ENCODE results near the gene FIGN.

DNA sequence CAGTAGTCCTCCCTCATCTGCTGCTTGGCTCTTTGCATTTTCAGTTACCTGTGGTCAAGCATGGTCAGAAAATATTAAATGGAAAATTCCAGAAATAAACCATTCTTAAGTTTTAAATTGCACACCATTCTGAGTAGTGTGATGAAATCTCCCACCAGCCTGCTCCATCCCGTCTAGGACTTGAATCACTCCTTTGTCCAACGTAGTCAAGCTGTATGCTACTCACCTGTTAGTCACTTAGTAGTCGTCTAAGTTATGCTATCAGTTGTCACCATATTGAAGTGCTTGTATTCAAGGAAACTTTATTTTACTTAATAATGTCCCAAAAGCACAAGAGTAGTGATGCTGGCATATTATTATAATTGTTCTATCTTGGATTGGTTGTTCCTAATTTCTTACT lies 172.5 kb downstream of the FIGN start:
- TF ChIP-seq, protein P1, sequence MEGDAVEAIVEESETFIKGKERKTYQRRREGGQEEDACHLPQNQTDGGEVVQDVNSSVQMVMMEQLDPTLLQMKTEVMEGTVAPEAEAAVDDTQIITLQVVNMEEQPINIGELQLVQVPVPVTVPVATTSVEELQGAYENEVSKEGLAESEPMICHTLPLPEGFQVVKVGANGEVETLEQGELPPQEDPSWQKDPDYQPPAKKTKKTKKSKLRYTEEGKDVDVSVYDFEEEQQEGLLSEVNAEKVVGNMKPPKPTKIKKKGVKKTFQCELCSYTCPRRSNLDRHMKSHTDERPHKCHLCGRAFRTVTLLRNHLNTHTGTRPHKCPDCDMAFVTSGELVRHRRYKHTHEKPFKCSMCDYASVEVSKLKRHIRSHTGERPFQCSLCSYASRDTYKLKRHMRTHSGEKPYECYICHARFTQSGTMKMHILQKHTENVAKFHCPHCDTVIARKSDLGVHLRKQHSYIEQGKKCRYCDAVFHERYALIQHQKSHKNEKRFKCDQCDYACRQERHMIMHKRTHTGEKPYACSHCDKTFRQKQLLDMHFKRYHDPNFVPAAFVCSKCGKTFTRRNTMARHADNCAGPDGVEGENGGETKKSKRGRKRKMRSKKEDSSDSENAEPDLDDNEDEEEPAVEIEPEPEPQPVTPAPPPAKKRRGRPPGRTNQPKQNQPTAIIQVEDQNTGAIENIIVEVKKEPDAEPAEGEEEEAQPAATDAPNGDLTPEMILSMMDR (IDR thresholded peaks at IDR 0.05), result no peak
- no peak for TF ChIP-seq ZFX (IDR thresholded peaks at IDR 0.05; ENCODE audit: borderline replicate concordance)
